Hepatocyte (in vitro differentiated cells): Measurements from ENCODE around the gene SLC39A11. TPM values are rescaled to one million over a fixed set of nuclear protein-coding genes. Genes with fewer than 3 reads are reported as not detected.

ENCODE experiments used
- DNase-seq: peaks from one replicate; pipeline ENCODE4 v3.0.0-alpha.2; 2016; ENCODE audit warnings: low spot score
- H2AFZ ChIP-seq: fragments of 200-600 bp; sonication (generic); 2 replicates; pipeline ENCODE4 v1.6.0; 2016; ENCODE audit warnings: antibody characterized with exemption, mild to moderate bottlenecking
- H3K27ac ChIP-seq: fragments of 200-600 bp; sonication (generic); 2 replicates; pipeline ENCODE4 v1.5.1; 2016; ENCODE audit warnings: mild to moderate bottlenecking
- H3K27me3 ChIP-seq: fragments of 200-600 bp; sonication (generic); 2 replicates; pipeline ENCODE4 v1.6.1; 2016
- H3K36me3 ChIP-seq: fragments of 200-600 bp; sonication (generic); replicated peaks from 2 replicates; pipeline ENCODE4 v1.5.1; 2016; ENCODE audit warnings: low read depth; ENCODE audit not compliant: insufficient read depth
- H3K4me1 ChIP-seq: fragments of 200-600 bp; sonication (generic); 2 replicates; pipeline ENCODE4 v1.5.1; 2016; ENCODE audit warnings: mild to moderate bottlenecking, moderate library complexity; ENCODE audit not compliant: insufficient read depth
- H3K4me2 ChIP-seq: fragments of 200-600 bp; sonication (generic); 2 replicates; pipeline ENCODE4 v1.6.0; 2016
- H3K4me3 ChIP-seq: fragments of 200-600 bp; sonication (generic); 2 replicates; pipeline ENCODE4 v1.5.1; 2016; ENCODE audit warnings: mild to moderate bottlenecking
- H3K79me2 ChIP-seq: fragments of 200-600 bp; sonication (generic); 2 replicates; pipeline ENCODE4 v1.6.0; 2017; ENCODE audit warnings: mild to moderate bottlenecking
- H3K9me2 ChIP-seq: fragments of 200-600 bp; sonication (generic); replicated peaks from 2 replicates; pipeline ENCODE4 v1.6.0; 2017; ENCODE audit warnings: mild to moderate bottlenecking; ENCODE audit not compliant: insufficient read depth
- H3K9me3 ChIP-seq: fragments of 200-600 bp; sonication (generic); 2 replicates; pipeline ENCODE4 v1.5.1; 2016; ENCODE audit warnings: low read depth, mild to moderate bottlenecking
- H4K20me1 ChIP-seq: fragments of 200-600 bp; sonication (generic); 2 replicates; pipeline ENCODE4 v1.6.0; 2016; ENCODE audit warnings: mild to moderate bottlenecking; ENCODE audit not compliant: insufficient read depth, poor library complexity, severe bottlenecking
- CTCF ChIP-seq: fragments of 200-600 bp; sonication (generic); IDR thresholded peaks from 2 replicates; pipeline ENCODE4 v1.5.1; 2016; ENCODE audit warnings: antibody characterized with exemption, mild to moderate bottlenecking; ENCODE audit not compliant: poor library complexity
- EZH2 ChIP-seq: fragments of 200-600 bp; sonication (generic); IDR thresholded peaks from 2 replicates; pipeline ENCODE4 v1.6.1; 2016; ENCODE audit warnings: antibody characterized with exemption, mild to moderate bottlenecking, borderline replicate concordance
- EZH2phosphoT487 ChIP-seq: fragments of 200-600 bp; sonication (generic); IDR thresholded peaks from one replicate; pipeline ENCODE4 v1.6.1; 2018; ENCODE audit warnings: antibody characterized with exemption, mild to moderate bottlenecking, low read depth, moderate library complexity; ENCODE audit not compliant: unreplicated experiment, severe bottlenecking
- WGBS: methylation state at CpG from one replicate; pipeline ENCODE4 v1.1.6; 2016; ENCODE audit warnings: low lambda C conversion rate; ENCODE audit errors: missing lambda C conversion rate; 5-methylcytosine and 5-hydroxymethylcytosine counted together
- polyA plus RNA-seq: library from polyadenylated mRNA; unstranded; fragments of >200 nt; fragmentation: Nextera tagmentation; extraction: Ambion mirVana; gene quantifications from 2 replicates; pipeline ENCODE4 v1.2.1, GENCODE V29; 2016
- total RNA-seq: library from RNA; depleted of rRNA; stranded (reverse); fragments of >200 nt; gene quantifications from 2 replicates; pipeline ENCODE4 v1.2.3, GENCODE V29; 2014

The SLC39A11 gene
- total and polyA plus RNA-seq, 2 experiments from 2014 or later: 37.7 to 39.1 TPM

DNA sequence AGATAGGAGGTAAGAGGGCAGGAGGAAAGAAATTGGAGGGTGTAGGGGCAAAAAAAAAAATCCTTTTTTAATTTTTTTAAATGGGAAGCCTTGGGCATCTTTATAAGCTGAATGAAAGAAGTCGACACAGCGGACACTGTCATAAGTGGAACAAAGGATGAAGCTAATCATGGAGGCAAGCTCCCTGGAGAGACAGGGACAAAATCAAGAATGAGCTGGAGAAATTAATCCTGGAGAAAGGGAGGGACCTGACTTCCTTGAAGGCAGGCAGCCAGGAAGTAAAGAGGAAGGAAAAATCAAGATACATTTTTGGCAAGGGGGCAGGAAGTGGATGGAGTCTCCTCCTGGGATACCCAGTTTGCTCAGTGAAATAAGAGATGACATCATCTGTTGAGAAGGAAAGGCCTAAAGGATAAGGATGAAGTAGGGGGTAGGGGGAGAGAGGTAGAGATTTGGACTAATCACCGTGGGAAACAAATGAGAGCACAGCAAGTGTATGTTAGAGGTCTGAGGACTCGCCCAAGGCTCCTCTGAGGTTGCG, 179.3 kb downstream of the SLC39A11 start:
- no peak overlapping the region for H3K4me3 ChIP-seq
- H3K4me2 ChIP-seq: no peak overlapping the region
- TF ChIP-seq CTCF: no peak
- no peak for TF ChIP-seq EZH2phosphoT487
- TF ChIP-seq EZH2: no peak
- no peaks in the 10 kb centered on the region for H3K9me3 ChIP-seq
- no peaks in the 10 kb centered on the region for H4K20me1 ChIP-seq
- H3K27me3 ChIP-seq: no peaks in the 10 kb centered on the region
- no peaks in the 10 kb centered on the region for H3K79me2 ChIP-seq
- WGBS: 95% methylated on average over 5 of the region's 5 CpGs
- no peak overlapping the region for H3K27ac ChIP-seq
- no peak for DNase-seq
- no peaks in the 10 kb centered on the region for H3K36me3 ChIP-seq
- H3K4me1 ChIP-seq: no peaks in the 10 kb centered on the region
- H3K9me2 ChIP-seq: no peaks in the 10 kb centered on the region
- H2AFZ ChIP-seq: no peak overlapping the region

DNA sequence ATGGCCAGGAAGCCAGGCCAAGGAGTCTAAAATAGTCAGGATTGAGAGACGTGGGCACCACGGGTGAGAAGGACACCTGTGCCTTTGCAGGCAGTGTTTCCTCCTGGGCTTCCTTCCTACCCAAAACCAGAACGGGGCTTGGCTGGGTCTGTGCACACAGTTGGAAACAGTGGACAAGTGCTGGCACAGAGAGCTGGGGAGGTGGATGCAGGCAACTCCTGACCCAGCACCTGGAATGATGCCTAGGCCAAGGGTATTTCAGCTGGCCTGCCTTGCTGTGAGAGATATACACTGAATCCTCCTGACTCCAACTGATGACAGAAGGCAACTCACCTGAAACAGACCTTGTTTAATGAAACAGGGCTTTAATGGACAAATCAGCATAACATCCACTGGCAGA, 186.2 kb downstream of the SLC39A11 start:
- TF ChIP-seq CTCF (no peak), EZH2 (no peak), EZH2phosphoT487 (no peak)
- Histone ChIP-seq H3K4me2 (no peak overlapping the region), H4K20me1 (no peaks in the 10 kb centered on the region), H3K36me3 (no peaks in the 10 kb centered on the region), H3K79me2 (no peaks in the 10 kb centered on the region), H3K9me3 (no peaks in the 10 kb centered on the region), H3K4me1 (no peaks in the 10 kb centered on the region), H3K4me3 (no peak overlapping the region), H2AFZ (no peak overlapping the region), H3K27ac (no peak overlapping the region), H3K9me2 (no peaks in the 10 kb centered on the region), H3K27me3 (no peaks in the 10 kb centered on the region)
- no peak for DNase-seq
- WGBS: 77% methylated on average over 3 of the region's 3 CpGs

GRCh38 chr17:72903522-72903921, 189.0 kb downstream of the SLC39A11 start:
- TF ChIP-seq CTCF (no peak), EZH2 (no peak), EZH2phosphoT487 (no peak)
- Histone ChIP-seq H4K20me1 (no peaks in the 10 kb centered on the region), H3K27me3 (no peaks in the 10 kb centered on the region), H3K9me3 (no peaks in the 10 kb centered on the region), H3K4me1 (no peaks in the 10 kb centered on the region), H3K4me3 (no peak overlapping the region), H3K4me2 (no peak overlapping the region), H3K27ac (no peak overlapping the region), H3K36me3 (no peaks in the 10 kb centered on the region), H3K79me2 (no peaks in the 10 kb centered on the region), H3K9me2 (no peaks in the 10 kb centered on the region), H2AFZ (no peak overlapping the region)
- no peak for DNase-seq
- WGBS: 76% methylated on average over 4 of the region's 4 CpGs
